HG03097 (cell line): ENCODE data around the gene TNNC2.
"Not testable (repeated sequence)": the region's sequence is repeated elsewhere in the genome, so short reads cannot be mapped to it uniquely, and the experiment has no call there.

Experiments
- ATAC-seq: cut with Tn5 transposase; IDR thresholded peaks from one replicate; pipeline ENCODE4 v1.9.1; 2021; ENCODE audit not compliant: unreplicated experiment, low FRiP score

Gene TNNC2

GRCh38 chr20:45823949-45824835 lies 2.9 kb downstream of the TNNC2 start:
- ATAC-seq, result no peak

- ATAC-seq, result no peak
These were observed 4.3 kb downstream of the TNNC2 start for GRCh38 chr20:45822857-45823256.

- ATAC-seq, result no peak
These were observed 5.2 kb downstream of the TNNC2 start for GRCh38 chr20:45821947-45822346.

- ATAC-seq, result no peak
These were observed 7.6 kb downstream of the TNNC2 start for GRCh38 chr20:45819466-45819865.

GRCh38 chr20:45818239-45818638 lies 8.9 kb downstream of the TNNC2 start:
- no peak for ATAC-seq

GRCh38 chr20:45817376-45818194 lies 9.5 kb downstream of the TNNC2 start:
- no peak for ATAC-seq

- ATAC-seq, result no peak
These were observed 10.2 kb downstream of the TNNC2 start for GRCh38 chr20:45816951-45817350.

- ATAC-seq, result no peak
These were observed 12.8 kb downstream of the TNNC2 start for GRCh38 chr20:45814314-45814713.

- ATAC-seq, result no peak
These were observed 13.6 kb downstream of the TNNC2 start for GRCh38 chr20:45813489-45813888.

GRCh38 chr20:45813006-45813340 lies 14.1 kb downstream of the TNNC2 start:
- no peak for ATAC-seq

GRCh38 chr20:45812157-45813005 lies 14.7 kb downstream of the TNNC2 start, which contains the start of gene UBE2C:
Gene UBE2C, plus strand, starts transcription at chr20:45812644. Its CDS starts 52 bp downstream, at chr20:45812696.
- ATAC-seq, result peak; percentile 93

GRCh38 chr20:45810191-45810970 lies 16.7 kb downstream of the TNNC2 start:
- no peak for ATAC-seq

GRCh38 chr20:45801851-45802250 lies 25.3 kb downstream of the TNNC2 start:
- no peak for ATAC-seq

GRCh38 chr20:45798935-45799642 lies 28.0 kb downstream of the TNNC2 start:
- peak; percentile 61 for ATAC-seq

- ATAC-seq, result not testable (repeated sequence)
These were observed 29.2 kb downstream of the TNNC2 start for GRCh38 chr20:45797955-45798354.

GRCh38 chr20:45797510-45797909 lies 29.6 kb downstream of the TNNC2 start:
- not testable (repeated sequence) for ATAC-seq

- no peak for ATAC-seq
These were observed 30.6 kb downstream of the TNNC2 start for GRCh38 chr20:45796337-45797065.

- peak; percentile 9 for ATAC-seq
These were observed 34.6 kb downstream of the TNNC2 start for GRCh38 chr20:45792317-45793118.
